ENCODE measurements around the gene ZNF212. TPM values are rescaled to one million over a fixed set of nuclear protein-coding genes. Genes with fewer than 3 reads are reported as not detected.
A peak's percentile ranks its signal among the peaks of the same experiment; 100 is the strongest.
"Not testable (repeated sequence)": the region's sequence is repeated elsewhere in the genome, so short reads cannot be mapped to it uniquely, and the experiment has no call there.

Gene ZNF212
- total RNA-seq, 4 donors from 2014 or later: 9.0 to 25.0 (median 14.0) TPM

DNA sequence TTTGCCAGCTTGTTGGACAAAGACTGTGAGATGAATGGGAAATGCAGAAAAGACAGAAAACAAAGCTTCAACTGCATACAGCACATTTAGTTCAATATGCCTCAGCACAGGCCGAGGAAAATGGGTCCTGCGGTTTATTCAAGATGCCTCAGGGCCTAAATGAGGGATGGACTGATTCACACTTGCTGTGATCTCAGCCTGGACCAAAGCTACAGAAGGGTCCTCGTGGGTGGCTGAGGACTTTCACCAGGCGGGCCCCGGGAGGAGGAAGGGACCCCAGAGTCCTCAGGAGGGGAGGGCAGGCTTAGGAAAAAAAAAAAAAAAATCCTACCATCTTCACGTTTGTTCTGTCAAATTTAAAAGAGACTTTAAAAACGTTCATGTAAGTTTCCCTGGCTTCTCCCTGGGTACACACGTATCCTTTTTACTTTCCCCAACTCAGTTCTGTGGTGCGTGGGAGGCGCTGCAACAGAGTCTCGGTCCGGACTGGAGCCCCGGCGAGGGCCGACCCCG is 21.9 kb downstream of the ZNF212 start:
- intact Hi-C loops (cut with DNase I; ENCODE audit: low total_unique reads): no loop called here
- H3K4me3 ChIP-seq (ENCODE audit: low read depth, poor library complexity, severe bottlenecking): peak overlapping the region; percentile 45
- TF ChIP-seq CTCF (IDR thresholded peaks at IDR 0.05) (no peak), POLR2A (IDR thresholded peaks at IDR 0.05) (no peak)
- no peak for DNase-seq (ENCODE audit: low spot score in 2 of 2)
- 3 to 4% methylated on average over 16 of the region's 16 CpGs for WGBS, 2 donors

DNA sequence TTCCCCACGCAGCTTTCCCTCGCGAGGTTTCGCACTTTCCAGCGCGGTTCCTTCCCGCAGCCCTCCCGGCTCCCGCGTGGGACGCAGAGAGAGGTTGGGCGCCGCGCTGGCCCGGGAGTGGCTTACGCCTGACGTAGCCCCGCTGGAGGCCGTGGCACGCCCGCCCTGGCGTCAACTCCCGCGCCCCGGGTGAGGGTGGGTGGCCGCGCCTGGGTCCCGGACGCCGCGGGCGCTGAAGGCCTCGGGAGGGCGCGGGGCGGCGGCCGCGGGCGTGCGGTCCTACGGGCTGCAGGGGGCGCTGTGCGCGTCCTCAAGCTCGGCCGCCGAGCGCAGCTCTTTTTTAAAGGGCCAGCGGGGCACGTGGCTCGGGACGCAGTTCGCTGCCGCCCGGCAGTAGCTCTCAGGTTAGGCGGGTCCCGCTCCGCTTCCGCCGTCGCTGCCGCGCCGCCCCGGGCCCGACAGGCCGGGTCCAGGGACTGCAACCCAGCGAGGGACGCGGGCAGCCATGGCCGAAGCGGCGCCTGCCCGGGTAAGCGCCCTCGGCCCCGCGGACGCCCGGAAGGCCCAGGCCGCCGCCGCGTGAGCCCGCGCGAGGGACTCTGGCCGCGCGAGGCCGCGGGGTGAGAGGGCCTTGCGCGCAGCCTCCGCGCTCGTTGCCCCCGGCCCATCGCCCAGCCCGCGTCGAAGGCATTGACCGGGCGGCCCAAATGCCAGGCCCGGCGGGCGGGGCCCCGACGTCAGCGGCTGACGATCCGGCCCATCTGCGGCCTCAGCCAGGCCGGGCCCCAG is 22.6 kb downstream of the ZNF212 start, which contains the start of gene ZNF783:
ZNF783 (plus strand) TSS at position 368 of the 789 bp plus-strand sequence; CDS start at position 506, 138 bp downstream.
- peak; percentile 65 to 96 for DNase-seq (ENCODE audit: low spot score in 2 of 2)
- H3K4me3 ChIP-seq (ENCODE audit: low read depth, poor library complexity, severe bottlenecking): peak within 1 kb of the TSS; percentile 45
- TF ChIP-seq CTCF (IDR thresholded peaks at IDR 0.05) (no peak), POLR2A (IDR thresholded peaks at IDR 0.05) (no peak)
- WGBS, 2 donors: 0 to 4% methylated on average over 14 to 26 of the region's 115 CpGs
- intact Hi-C loops (cut with DNase I; ENCODE audit: low total_unique reads): no loop called here

DNA sequence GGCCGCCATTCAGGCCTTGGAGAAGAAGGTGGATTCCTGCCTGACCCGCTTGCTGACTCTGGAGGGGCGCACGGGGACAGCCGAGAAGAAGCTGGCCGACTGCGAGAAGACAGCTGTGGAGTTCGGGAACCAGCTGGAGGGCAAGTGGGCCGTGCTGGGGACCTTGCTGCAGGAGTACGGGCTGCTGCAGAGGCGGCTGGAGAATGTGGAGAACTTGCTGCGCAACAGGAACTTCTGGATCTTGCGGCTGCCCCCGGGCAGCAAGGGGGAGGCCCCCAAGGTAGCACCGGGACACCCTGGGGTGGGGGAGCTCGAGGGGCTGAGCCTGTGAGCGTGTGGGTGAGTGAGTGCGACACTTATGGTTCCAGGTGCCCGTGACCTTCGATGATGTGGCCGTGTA is 27.0 kb downstream of the ZNF212 start:
- no peak overlapping the region for H3K4me3 ChIP-seq (ENCODE audit: low read depth, poor library complexity, severe bottlenecking)
- no peak for TF ChIP-seq POLR2A (IDR thresholded peaks at IDR 0.05)
- TF ChIP-seq CTCF (IDR thresholded peaks at IDR 0.05): no peak
- DNase-seq (ENCODE audit: low spot score in 2 of 2): no peak
- WGBS, 2 donors: 94 to 95% methylated on average over 21 of the region's 21 CpGs
- intact Hi-C loops (cut with DNase I; ENCODE audit: low total_unique reads): no loop called here

GRCh38 chr7:149267733-149268132 is 28.3 kb downstream of the ZNF212 start:
- no peak for TF ChIP-seq POLR2A (IDR thresholded peaks at IDR 0.05)
- TF ChIP-seq CTCF (IDR thresholded peaks at IDR 0.05): no peak
- DNase-seq (ENCODE audit: low spot score in 2 of 2): no peak
- intact Hi-C loops (cut with DNase I; ENCODE audit: low total_unique reads): no loop called here
- no peak overlapping the region for H3K4me3 ChIP-seq (ENCODE audit: low read depth, poor library complexity, severe bottlenecking)
- WGBS, 2 donors: 97% methylated on average over 8 of the region's 8 CpGs

DNA sequence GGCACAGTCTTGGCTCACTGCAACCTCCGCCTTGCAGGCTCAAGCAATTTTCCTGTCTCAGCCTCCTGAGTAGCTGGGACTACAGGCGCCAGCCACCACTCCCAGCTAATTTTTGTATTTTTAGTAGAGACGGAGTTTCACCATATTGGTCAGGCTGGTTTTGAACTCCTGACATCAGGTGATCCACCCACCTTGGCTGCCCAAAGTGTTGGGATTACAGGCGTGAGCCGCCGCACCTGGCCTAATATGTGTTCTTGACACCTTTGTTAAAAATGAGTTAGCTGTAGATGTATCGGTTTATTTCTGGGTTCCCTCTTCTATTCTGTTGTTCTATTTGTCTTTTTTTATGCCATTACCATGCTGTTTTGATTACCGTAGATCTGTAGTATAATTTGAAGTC is 35.0 kb downstream of the ZNF212 start:
- DNase-seq (ENCODE audit: low spot score in 2 of 2): peak in 1 of 2 donors; percentile 60
- WGBS, 2 donors: 89 to 100% methylated on average over 8 of the region's 8 CpGs

GRCh38 chr7:149277871-149278270 is 38.4 kb downstream of the ZNF212 start:
- peak in 1 of 2 donors; percentile 75 for DNase-seq (ENCODE audit: low spot score in 2 of 2)
- 93 to 95% methylated on average over 9 of the region's 9 CpGs for WGBS, 2 donors
- TF ChIP-seq POLR2A (IDR thresholded peaks at IDR 0.05) (no peak), CTCF (IDR thresholded peaks at IDR 0.05) (no peak)
- H3K4me3 ChIP-seq (ENCODE audit: low read depth, poor library complexity, severe bottlenecking): no peak overlapping the region
- intact Hi-C loops (cut with DNase I; ENCODE audit: low total_unique reads): no loop called here

More for the DNA sequence above, 35.0 kb downstream of the ZNF212 start:
- H3K4me3 ChIP-seq (ENCODE audit: low read depth, poor library complexity, severe bottlenecking); intact Hi-C loops (cut with DNase I; ENCODE audit: low total_unique reads): not testable (repeated sequence)

All from lower leg skin (tissue), 4 donors.